Amygdala (tissue), 56 donors: ENCODE data around the gene IGLL1.
"Not testable (repeated sequence)": the region's sequence is repeated elsewhere in the genome, so short reads cannot be mapped to it uniquely, and the experiment has no call there.

ENCODE experiments used
- DNase-seq, 56 donors: peaks; one replicate each; lab custom pipeline; 2025; lab: John Stamatoyannopoulos, UW

The IGLL1 gene

GRCh38 chr22:23579870-23580575 lies at the start of gene IGLL1:
IGLL1 (minus strand) TSS chr22:23580290; CDS start chr22:23580190, 100 bp downstream.
- no peak for DNase-seq

DNA sequence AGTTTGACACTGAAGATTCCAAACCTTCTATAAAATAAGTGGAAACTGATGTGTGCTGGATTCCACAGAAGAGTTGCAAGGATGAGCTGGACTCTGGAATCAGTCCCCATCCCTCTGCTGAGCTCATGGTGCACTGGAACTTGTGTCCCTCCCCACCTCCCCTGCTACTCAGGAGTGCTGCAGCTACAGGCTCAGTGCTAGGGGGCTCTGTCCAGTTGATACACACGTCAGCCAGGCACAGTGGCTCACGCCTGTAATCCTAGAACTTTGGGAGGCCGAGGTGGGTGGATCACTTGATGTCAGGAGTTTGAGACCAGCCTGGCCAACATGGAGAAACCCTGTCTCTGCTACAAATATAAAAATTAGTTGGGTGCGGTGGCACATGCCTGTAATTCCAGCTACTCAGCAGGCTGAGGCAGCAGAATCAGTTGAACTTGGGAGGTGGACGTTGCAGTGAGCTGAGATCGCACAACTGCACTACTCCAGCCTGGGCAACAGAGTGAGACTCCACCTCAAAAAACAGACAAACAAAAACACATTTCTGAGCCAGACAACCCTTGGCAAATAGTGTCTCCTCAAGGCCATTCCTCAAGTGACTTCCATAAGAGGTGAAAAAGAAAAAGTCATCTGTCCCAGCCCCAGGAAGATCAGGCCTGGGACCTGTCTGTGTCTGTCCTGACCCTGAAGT lies 48.1 kb upstream of the IGLL1 start:
- DNase-seq, result not testable (repeated sequence)

GRCh38 chr22:23627401-23628055 lies 47.4 kb upstream of the IGLL1 start:
- DNase-seq, result peak in 1 of 56 donors; percentile 7

DNA sequence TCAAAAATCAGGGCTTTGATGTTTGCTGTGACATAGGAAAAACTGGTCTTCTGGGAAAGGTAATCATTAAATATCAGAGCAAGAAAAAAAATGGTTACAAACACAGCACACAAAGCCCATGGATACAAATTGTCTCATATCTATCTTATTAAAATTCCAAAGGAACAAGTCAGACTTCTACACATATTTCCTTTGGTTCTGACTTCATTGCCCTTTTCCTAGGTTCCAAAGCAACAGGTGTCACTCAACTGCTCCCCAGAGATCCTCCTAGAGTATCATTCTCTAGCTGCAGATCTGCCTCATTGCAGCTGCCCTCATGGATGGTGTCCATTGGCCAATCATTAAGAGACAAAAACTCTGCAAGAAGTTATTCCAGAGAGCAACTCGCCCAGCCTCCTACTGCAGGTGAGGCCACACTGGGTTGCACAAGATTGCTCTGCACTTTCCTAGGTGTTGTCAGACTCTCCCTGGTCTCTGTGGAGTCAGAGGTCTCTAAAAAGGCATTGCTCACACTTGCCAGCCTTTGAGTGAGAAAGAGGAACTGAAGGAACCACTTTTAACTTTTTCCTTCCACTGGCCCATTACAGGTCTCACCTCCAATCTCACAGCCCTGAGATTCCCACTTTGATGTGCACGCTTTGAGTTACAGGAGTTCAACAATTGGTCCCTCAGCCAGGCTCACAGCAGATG lies 46.3 kb upstream of the IGLL1 start:
- no peak for DNase-seq

- DNase-seq, result no peak
Observed at GRCh38 chr22:23622634-23623033, 42.5 kb upstream of the IGLL1 start.

DNA sequence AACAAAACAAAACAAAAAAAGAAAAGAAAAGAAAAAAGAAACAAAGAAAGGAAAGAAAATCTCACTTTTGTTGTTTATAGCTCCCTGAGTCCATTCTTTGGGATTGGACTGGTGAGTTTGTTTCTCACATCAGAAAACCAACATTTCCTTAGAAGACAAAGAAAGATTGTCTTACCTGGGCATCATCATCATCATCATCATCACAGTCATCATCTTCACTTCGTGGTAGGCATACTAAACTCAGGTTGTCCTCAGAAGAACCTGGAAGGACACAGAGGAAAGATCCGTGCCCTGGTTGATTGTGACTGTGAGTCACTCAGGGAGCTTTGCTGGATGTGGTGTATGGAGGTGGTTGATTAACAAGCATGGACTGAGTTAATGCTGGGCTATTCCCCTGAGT lies 41.8 kb upstream of the IGLL1 start:
- DNase-seq, result not testable (repeated sequence)

GRCh38 chr22:23621082-23621780 lies 41.1 kb upstream of the IGLL1 start:
- DNase-seq, result no peak

- no peak for DNase-seq
Observed at GRCh38 chr22:23613193-23613972, 33.3 kb upstream of the IGLL1 start.

DNA sequence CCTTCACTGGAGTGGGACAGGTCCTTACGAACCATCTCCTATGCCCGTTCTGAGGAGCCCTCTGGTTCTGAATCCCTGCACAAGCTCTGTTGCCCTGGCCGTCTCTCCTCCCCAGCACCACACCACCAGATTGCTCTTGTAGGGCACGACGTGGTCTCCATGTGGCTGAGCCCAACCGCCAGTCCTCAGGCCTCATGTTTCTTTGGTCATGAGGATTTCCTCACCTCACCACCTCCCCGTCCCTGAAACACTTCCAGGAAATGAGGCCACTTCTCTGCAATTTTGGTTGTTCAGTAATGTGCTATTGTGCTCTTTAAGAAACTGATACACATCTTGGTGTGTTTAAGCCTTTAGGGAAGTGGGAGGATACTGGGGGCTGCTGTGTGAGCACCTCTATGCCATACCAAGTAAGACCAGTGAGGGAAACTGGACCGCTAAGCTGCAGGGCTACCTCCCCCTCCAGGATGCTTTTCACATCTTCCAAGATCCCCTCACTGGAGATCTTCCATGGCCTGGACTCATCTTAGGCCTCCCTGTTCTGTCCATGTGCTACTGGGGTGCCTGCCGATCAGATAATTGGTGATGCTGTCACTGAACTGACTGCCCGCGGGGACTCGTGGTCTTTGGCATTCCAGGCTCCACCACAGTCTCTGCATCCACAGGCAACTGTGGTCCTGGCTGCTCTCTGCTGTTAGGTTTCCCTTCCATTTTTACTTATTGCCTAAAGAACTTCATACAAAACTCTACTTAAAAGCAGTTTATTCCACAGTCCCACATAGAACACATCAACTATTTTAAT lies 30.1 kb upstream of the IGLL1 start:
- DNase-seq, result no peak

GRCh38 chr22:23608583-23608982 lies 28.5 kb upstream of the IGLL1 start:
- DNase-seq, result no peak

- no peak for DNase-seq
Observed at GRCh38 chr22:23606204-23607131, 26.4 kb upstream of the IGLL1 start.

DNA sequence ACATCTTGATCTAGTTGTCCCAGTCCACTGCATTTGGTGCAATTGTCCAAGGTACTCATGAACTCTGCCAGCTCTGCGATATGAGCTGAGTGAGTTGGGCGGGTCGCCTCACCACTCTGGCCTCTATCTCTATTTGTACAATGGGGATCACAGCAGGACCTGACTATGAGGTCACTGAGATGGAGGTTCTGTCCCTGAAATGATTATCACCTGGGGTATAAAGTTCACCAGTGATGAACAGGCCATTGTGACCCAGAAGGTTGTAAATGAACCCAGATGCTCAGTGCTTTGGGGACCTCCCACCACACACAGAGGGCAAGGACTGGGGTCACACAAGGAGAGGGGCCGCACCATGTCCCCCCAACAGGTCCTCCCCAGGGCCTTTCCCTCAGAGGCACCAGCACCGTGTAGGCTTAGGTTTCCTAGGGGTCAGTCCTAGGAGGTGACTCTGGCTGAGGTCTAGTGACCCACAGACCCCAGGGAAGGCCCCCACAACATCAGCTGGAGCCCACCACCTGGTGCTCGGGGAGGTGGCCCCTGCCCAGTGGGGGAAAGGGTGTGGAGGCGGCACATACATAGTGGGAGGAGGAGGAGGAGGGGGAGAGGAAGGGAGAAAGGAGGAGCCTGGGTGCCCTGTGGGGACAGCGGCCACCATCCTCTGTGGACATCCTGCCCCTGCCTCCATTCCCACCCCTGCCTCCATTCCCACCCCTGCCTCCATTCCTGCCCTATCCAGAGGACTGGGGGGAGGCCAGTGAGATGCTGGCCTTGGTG lies 25.0 kb upstream of the IGLL1 start:
- DNase-seq, result no peak

- DNase-seq, result no peak
Observed at GRCh38 chr22:23603266-23603665, 23.2 kb upstream of the IGLL1 start.

DNA sequence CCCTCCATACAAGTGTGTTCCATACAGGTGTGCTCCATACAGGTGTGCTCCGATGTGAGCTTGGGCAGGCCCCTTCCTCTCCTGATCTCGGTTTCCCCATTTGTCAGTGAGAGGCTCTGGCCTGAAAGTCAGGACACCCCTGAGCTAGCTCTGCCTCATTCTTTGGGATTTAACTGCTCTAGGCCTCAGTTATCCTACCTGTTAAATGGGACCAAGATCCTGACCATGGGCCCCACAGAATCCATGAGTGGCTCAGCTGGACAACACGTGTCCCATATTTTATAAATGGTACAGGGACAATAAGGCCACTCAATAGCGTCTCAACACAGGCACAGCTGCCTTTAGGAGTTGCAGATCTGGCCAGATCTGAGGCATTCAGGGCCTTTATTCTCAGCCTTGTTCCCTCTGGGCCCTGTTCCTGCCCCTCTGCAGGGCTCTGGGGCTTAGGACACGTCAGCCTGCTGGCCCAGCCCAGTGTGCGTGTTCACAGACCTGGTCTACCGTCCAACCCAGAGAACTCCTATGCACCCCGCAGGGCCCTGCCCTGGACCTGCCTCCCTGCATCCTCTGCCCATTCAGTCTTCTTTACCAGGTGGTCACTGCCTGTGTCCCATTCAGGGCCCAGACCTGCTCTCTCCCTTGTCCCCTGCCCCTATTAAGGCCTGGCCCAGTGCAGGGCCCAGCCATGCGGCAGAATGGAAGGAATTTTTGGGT lies 18.9 kb upstream of the IGLL1 start:
- no peak for DNase-seq

DNA sequence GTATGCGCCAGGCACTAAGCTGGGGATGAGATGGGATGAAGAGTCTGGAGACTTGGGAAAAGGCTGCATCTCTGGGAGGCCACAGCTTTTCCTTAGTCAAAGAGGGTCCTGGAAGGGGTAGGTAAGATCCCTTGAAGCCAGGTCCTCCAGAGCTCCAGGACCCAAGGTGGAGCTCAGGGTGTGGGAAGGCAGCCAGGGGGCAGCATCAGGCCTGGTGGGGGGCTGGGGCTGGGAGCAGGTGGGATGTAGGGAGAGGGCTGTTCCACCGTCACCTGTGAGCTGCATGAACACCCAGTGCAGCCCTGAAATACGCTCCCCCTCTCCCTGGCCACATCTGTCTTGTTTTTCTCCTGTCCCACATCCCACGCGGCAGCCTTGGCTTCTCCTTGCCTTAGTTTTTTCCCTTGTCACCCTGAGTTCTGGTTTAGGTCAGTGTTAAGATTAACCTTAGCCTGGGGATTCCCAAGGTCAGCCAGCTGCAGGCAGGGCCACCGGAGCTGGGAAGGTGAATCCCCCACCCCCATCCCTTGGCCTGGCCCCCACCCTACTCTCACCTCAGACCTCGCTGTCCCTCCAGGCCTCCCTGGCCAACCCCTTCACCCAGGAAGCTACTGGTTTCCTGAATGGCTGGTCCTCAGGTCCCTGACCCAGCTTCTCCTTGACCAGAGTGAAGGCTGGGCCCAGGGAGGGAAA lies 17.6 kb upstream of the IGLL1 start:
- not testable (repeated sequence) for DNase-seq

DNA sequence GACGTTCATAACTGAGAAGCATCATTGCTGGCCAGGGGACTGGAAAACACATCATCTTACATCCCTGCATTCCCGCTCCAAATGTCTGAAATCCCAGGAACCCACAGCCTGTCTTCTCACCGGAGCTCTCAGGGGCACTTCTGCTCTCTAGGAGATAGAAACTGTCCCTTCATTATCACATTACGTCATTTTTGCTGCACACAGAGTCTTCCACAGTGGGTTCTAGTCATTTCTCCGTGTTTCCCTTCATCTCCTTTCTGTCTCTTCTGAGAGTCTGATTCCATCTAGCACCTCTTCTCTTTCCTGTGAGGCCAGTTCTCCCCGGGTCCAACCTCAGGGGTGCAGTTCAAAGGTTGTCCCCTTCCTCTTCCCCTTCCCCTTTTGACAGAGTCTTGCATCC lies 15.8 kb upstream of the IGLL1 start:
- DNase-seq, result not testable (repeated sequence)
